ENCODE results near the gene EPG5. TPM values are rescaled to one million over a fixed set of nuclear protein-coding genes. Genes with fewer than 3 reads are reported as not detected.

Gene EPG5
- total and polyA plus RNA-seq, 10 of the 15 experiments (the other 5 are each of a cell fraction or from before 2014, with no cell fraction given): 1.9 to 27.7 (median 9.0) TPM

DNA sequence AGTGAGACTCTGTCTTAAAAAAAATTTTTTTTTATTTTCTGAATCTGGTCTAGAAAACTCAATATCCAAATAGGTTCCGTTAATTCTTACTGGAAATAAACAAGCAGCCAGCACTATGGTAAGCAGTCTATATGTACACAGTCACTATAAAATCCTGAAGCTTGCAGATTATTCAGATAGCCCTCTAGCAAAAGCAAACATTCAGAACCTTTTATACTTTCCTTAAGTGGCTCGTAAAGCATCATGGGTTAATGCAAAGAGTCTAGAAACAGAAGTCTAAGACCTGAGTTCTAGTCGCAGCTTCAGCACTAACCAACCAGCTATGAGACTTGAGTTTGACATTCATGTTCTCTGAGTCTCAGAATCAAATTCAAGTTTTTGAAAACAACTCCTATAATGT, 89.7 kb downstream of the EPG5 start:
- no peak for ATAC-seq
- no peak overlapping the region for H3K27ac ChIP-seq (ENCODE audit: control insufficient read depth, insufficient read depth)
- TF ChIP-seq SPI1 (IDR thresholded peaks at IDR 0.05; ENCODE audit: borderline replicate concordance, insufficient read depth, low read depth, low read length): no peak
- no peak for TF ChIP-seq EP300 (IDR thresholded peaks at IDR 0.05; ENCODE audit: borderline replicate concordance in 1 of 2, control insufficient read depth in 1 of 2, low read depth in 2 of 2, low read length in 2 of 2)
- no peak for TF ChIP-seq LARP7 (IDR thresholded peaks at IDR 0.05)
- no peak for TF ChIP-seq BCL11A (IDR thresholded peaks at IDR 0.05; ENCODE audit: low read depth, low read length)
- BruUV-seq (replicated peaks): no TSS peak
- no peak for DNase-seq (ENCODE audit: low read depth, low spot score)
- POLR2A ChIA-PET: no interaction called here
- no peak overlapping the region for H3K9ac ChIP-seq (ENCODE audit: control insufficient read depth, insufficient read depth, low read length)
- no peak for FAIRE-seq
- no peaks in the 10 kb centered on the region for H4K20me1 ChIP-seq (ENCODE audit: control insufficient read depth, insufficient read depth)
- WGBS (ENCODE audit: insufficient coverage, insufficient replicate concordance, low lambda C conversion rate, missing lambda C conversion rate): 95% methylated on average over 3 of the region's 3 CpGs
- H2AFZ ChIP-seq (ENCODE audit: control insufficient read depth, low read depth, low read length): no peak overlapping the region
- intact Hi-C loops (cut with micrococcal nuclease; ENCODE audit: unreplicated experiment) (no loop called here), in situ Hi-C loops (cut with MboI) (loop anchor here (5.0 kb wide), 1 partner anchor 185 kb away; no protein-coding TSS in a partner anchor)
- H3K36me3 ChIP-seq (ENCODE audit: control insufficient read depth in 2 of 2, insufficient read depth in 2 of 2, low read length in 1 of 2): peaks cover 4 to 8% of the 10 kb centered on the region in 2 experiments; a peak in 3 of 4 replicates
- no peaks in the 10 kb centered on the region for H3K27me3 ChIP-seq (replicated peaks in 1 of 2; ENCODE audit: control insufficient read depth in 2 of 2, insufficient read depth in 2 of 2, low read length in 1 of 2)
- peaks cover 20% of the 10 kb centered on the region for H3K4me1 ChIP-seq (ENCODE audit: control insufficient read depth, insufficient read depth, low read length)
- CTCF ChIA-PET: interaction anchor here (1.0 to 9.5 kb wide), 13 partner anchors 9 to 247 kb away, joined by 3 to 189 read pairs (median 10); partner anchors contain the start of genes PSTPIP2 and SLC14A1
- H3K79me2 ChIP-seq (ENCODE audit: control insufficient read depth, insufficient read depth, low read length): no peaks in the 10 kb centered on the region
- H3K4me3 ChIP-seq: no peak overlapping the region
- SMC1A ChIA-PET (ENCODE audit: uncharacterized antibody, unreplicated experiment): interaction anchor here (1.4 to 12.4 kb wide), 5 partner anchors 27 to 213 kb away, joined by 3 to 162 read pairs (median 87); partner anchors contain the start of gene SLC14A1
- H3K4me2 ChIP-seq (ENCODE audit: control insufficient read depth, insufficient read depth): no peak overlapping the region
- peaks cover 18% of the 10 kb centered on the region for H3K9me3 ChIP-seq (replicated peaks; ENCODE audit: control insufficient read depth, insufficient read depth, low read length)
- RAD21 ChIA-PET (ENCODE audit: unreplicated experiment): interaction anchor here (1.0 to 7.7 kb wide), 8 partner anchors 27 to 213 kb away, joined by 3 to 87 read pairs (median 18); partner anchors contain the start of gene SLC14A1

DNA sequence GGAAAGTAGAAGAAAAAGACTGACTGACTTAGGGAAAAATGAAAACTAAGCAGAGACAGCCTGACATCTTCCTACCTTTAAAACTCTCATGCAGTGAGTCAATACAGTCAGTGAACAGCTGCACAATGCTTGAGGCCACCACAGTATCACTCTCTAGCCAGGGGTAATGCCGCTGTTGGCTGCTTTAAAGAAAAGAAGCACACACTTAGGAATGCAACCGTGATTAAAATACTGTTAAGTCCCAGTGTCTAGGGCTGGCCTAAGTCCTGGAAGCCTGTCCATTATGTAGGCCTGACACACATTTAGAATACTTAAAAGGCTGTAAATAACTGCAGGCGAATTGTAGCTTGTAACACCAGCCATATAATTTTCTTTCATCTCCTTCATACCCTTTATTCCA, 91.0 kb downstream of the EPG5 start:
- Histone ChIP-seq H3K4me2 (ENCODE audit: control insufficient read depth, insufficient read depth) (no peak overlapping the region), H3K9me3 (replicated peaks; ENCODE audit: control insufficient read depth, insufficient read depth, low read length) (peaks cover 22% of the 10 kb centered on the region), H3K4me3 (no peak overlapping the region), H3K9ac (ENCODE audit: control insufficient read depth, insufficient read depth, low read length) (no peak overlapping the region), H3K27ac (ENCODE audit: control insufficient read depth, insufficient read depth) (no peak overlapping the region), H3K4me1 (ENCODE audit: control insufficient read depth, insufficient read depth, low read length) (peaks cover 20% of the 10 kb centered on the region), H3K36me3 (ENCODE audit: control insufficient read depth in 2 of 2, insufficient read depth in 2 of 2, low read length in 1 of 2) (peaks cover 4 to 10% of the 10 kb centered on the region in 2 experiments), H3K27me3 (replicated peaks in 1 of 2; ENCODE audit: control insufficient read depth in 2 of 2, insufficient read depth in 2 of 2, low read length in 1 of 2) (no peaks in the 10 kb centered on the region), H4K20me1 (ENCODE audit: control insufficient read depth, insufficient read depth) (no peaks in the 10 kb centered on the region), H3K79me2 (ENCODE audit: control insufficient read depth, insufficient read depth, low read length) (no peaks in the 10 kb centered on the region), H2AFZ (ENCODE audit: control insufficient read depth, low read depth, low read length) (no peak overlapping the region)
- in situ Hi-C loops (cut with MboI): loop anchor here (5.0 kb wide), 1 partner anchor 184 kb away; no protein-coding TSS in a partner anchor
- BruUV-seq (replicated peaks): no TSS peak
- intact Hi-C loops (cut with micrococcal nuclease; ENCODE audit: unreplicated experiment): no loop called here
- ChIA-PET SMC1A (ENCODE audit: uncharacterized antibody, unreplicated experiment) (interaction anchor here (0.6 to 12.4 kb wide), 6 partner anchors 10 to 210 kb away, joined by 3 to 162 read pairs (median 5); partner anchors contain the start of gene SLC14A1), CTCF (interaction anchor here (0.7 to 9.5 kb wide), 8 partner anchors 10 to 773 kb away, joined by 3 to 189 read pairs (median 7); partner anchors contain the start of gene SLC14A1), POLR2A (no interaction called here), RAD21 (ENCODE audit: unreplicated experiment) (interaction anchor here (2.1 to 7.7 kb wide), 3 partner anchors 187 to 212 kb away, joined by 7 to 85 read pairs (median 68); no protein-coding TSS in a partner anchor)
- FAIRE-seq (no peak), ATAC-seq (no peak), DNase-seq (ENCODE audit: low read depth, low spot score) (no peak)
- 96% methylated on average over 3 of the region's 3 CpGs for WGBS (ENCODE audit: insufficient coverage, insufficient replicate concordance, low lambda C conversion rate, missing lambda C conversion rate)
- TF ChIP-seq HCFC1 (IDR thresholded peaks at IDR 0.05; ENCODE audit: low read length) (no peak), CBX5 (IDR thresholded peaks at IDR 0.05; ENCODE audit: low read depth) (no peak), ZNF622 (IDR thresholded peaks at IDR 0.05) (no peak), ZZZ3 (IDR thresholded peaks at IDR 0.05; ENCODE audit: control insufficient read depth, insufficient read length, low read depth) (no peak), RUNX3 (IDR thresholded peaks at IDR 0.05; ENCODE audit: low read length) (no peak), SREBF1 (IDR thresholded peaks at IDR 0.05; ENCODE audit: low read length) (no peak), CREB1 (IDR thresholded peaks at IDR 0.05; ENCODE audit: low read depth) (no peak), TCF12 (IDR thresholded peaks at IDR 0.05; ENCODE audit: low read depth, low read length) (no peak)
- TF ChIP-seq, protein P1, sequence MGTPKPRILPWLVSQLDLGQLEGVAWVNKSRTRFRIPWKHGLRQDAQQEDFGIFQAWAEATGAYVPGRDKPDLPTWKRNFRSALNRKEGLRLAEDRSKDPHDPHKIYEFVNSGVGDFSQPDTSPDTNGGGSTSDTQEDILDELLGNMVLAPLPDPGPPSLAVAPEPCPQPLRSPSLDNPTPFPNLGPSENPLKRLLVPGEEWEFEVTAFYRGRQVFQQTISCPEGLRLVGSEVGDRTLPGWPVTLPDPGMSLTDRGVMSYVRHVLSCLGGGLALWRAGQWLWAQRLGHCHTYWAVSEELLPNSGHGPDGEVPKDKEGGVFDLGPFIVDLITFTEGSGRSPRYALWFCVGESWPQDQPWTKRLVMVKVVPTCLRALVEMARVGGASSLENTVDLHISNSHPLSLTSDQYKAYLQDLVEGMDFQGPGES (IDR thresholded peaks at IDR 0.05): no peak
- TF ChIP-seq, protein P2, sequence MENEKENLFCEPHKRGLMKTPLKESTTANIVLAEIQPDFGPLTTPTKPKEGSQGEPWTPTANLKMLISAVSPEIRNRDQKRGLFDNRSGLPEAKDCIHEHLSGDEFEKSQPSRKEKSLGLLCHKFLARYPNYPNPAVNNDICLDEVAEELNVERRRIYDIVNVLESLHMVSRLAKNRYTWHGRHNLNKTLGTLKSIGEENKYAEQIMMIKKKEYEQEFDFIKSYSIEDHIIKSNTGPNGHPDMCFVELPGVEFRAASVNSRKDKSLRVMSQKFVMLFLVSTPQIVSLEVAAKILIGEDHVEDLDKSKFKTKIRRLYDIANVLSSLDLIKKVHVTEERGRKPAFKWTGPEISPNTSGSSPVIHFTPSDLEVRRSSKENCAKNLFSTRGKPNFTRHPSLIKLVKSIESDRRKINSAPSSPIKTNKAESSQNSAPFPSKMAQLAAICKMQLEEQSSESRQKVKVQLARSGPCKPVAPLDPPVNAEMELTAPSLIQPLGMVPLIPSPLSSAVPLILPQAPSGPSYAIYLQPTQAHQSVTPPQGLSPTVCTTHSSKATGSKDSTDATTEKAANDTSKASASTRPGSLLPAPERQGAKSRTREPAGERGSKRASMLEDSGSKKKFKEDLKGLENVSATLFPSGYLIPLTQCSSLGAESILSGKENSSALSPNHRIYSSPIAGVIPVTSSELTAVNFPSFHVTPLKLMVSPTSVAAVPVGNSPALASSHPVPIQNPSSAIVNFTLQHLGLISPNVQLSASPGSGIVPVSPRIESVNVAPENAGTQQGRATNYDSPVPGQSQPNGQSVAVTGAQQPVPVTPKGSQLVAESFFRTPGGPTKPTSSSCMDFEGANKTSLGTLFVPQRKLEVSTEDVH (IDR thresholded peaks at IDR 0.05; ENCODE audit: low read depth, partially characterized antibody): no peak
